ENCODE data around the gene HYDIN.
"Not testable (repeated sequence)": the region's sequence is repeated elsewhere in the genome, so short reads cannot be mapped to it uniquely, and the experiment has no call there.

The HYDIN gene

GRCh38 chr16:71083573-71083972, 146.9 kb downstream of the HYDIN start:
- not testable (repeated sequence) for DNase-seq

- not testable (repeated sequence) for DNase-seq
Measured at GRCh38 chr16:71080777-71081176, 149.7 kb downstream of the HYDIN start.

GRCh38 chr16:71080262-71080661, 150.3 kb downstream of the HYDIN start:
- not testable (repeated sequence) for DNase-seq

- DNase-seq = not testable (repeated sequence)
Measured at GRCh38 chr16:71070651-71071050, 159.9 kb downstream of the HYDIN start.

DNA sequence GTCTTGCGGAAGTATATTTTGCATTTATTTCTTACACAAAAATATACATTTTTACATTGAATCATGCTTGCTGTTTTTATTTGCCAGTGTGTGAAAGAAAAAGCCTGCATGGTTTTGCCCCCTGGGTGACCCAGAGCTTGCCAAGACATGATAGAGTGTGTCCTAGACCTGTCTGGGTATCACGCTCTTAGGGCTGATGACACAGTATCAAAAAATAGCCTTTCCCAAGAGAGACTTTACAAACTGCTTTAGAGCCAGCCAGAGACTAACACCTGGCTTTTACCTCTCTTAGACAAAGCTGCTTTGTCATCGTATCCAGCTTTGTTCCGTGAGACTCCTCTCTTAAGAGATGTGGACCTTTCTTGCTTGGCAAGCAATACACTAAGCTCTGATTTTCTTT, 160.7 kb downstream of the HYDIN start:
- not testable (repeated sequence) for DNase-seq

GRCh38 chr16:71053897-71054609, 176.5 kb downstream of the HYDIN start:
- not testable (repeated sequence) for DNase-seq

DNA sequence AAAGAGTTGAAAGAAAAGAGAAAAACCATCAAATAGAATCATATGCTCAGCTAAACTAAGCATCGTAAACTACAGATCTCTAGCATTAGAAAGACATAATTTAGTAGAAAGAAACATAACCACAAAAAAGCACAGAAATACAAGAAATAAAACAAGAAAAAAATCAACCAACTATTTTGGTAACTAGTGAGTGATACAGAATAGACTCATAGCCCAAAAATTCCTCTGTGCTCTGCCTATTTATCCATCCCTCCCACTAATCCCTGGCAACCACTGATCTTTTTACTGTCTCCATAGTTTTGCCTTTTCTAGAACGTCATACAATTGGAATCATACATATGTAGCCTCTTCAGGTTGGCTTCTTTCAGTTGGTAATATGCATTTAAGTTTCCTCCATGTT, 180.2 kb downstream of the HYDIN start:
- not testable (repeated sequence) for DNase-seq

GRCh38 chr16:71039368-71040111, 191.0 kb downstream of the HYDIN start:
- not testable (repeated sequence) for DNase-seq

DNA sequence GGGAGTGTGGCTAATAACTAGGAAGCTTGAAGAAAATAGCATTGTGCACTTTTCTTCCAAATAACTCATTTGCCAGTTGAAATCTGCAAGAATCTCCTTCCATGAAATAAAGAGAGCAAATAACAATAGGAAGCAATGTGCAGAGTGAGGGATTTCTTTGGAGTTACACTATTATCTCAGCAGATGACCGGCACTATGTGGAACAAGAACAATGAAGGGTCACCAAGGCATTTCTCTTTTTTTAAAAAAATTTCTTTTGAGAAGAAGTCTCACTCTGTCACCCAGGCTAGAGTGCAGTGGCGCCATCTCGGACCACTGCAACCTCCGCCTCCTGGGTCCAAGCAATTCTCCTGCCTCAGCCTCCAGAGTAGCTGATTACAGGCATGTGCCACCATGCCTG, 192.1 kb downstream of the HYDIN start:
- DNase-seq = not testable (repeated sequence)

- not testable (repeated sequence) for DNase-seq
Measured at GRCh38 chr16:71037987-71038386, 192.5 kb downstream of the HYDIN start.

GRCh38 chr16:71028032-71028727, 202.3 kb downstream of the HYDIN start:
- DNase-seq = not testable (repeated sequence)

DNA sequence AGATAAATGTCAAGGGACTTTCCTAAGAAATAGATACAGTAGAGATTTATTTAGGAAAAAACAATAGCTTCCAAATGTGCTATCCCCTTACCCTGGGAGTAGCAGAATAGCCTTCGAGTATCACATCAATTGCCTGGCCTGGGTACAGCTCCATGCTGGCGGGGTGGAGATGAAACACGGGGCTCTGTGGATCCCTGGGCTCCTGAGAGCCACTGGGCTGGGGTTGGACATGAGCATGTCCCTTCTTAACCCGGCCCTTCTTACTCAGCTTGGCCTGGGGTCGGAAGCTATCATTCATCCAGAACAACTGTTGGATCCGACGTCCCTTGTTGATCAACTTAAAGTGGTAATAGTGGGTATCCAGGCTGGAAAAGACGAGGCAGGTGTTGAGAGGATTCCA, 203.0 kb downstream of the HYDIN start:
- not testable (repeated sequence) for DNase-seq

GRCh38 chr16:71023851-71024439, 206.6 kb downstream of the HYDIN start:
- not testable (repeated sequence) for DNase-seq

DNA sequence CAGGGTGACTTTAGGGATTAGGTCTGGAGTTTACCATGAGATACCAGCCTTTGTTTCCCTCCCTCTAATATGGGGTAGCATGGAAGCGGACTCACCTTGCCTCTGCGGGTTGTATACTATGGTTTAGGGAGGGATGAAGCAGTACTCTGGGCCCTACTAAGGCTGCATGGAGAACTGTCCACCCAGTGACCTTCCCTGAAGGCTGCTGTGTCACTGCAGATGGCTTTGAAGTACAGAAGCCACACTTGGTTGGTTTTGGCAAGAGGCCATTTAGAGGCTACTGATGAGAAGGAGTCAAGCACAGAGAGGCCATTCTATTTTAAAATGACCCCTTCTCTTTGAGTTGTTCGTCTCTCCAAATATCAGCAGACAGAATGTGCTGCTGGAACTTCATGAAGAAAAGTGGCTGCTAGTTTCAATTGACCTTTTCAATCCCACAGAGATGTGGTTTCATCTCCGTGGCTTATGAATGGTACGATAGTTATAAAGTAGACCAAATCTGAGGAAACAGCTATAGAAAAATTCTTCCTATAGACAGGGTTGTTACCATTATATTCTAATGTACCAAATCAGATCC, 208.5 kb downstream of the HYDIN start:
- DNase-seq = not testable (repeated sequence)

GRCh38 chr16:71019067-71019682, 211.3 kb downstream of the HYDIN start:
- not testable (repeated sequence) for DNase-seq

GRCh38 chr16:71015419-71015818, 215.1 kb downstream of the HYDIN start:
- not testable (repeated sequence) for DNase-seq

DNA sequence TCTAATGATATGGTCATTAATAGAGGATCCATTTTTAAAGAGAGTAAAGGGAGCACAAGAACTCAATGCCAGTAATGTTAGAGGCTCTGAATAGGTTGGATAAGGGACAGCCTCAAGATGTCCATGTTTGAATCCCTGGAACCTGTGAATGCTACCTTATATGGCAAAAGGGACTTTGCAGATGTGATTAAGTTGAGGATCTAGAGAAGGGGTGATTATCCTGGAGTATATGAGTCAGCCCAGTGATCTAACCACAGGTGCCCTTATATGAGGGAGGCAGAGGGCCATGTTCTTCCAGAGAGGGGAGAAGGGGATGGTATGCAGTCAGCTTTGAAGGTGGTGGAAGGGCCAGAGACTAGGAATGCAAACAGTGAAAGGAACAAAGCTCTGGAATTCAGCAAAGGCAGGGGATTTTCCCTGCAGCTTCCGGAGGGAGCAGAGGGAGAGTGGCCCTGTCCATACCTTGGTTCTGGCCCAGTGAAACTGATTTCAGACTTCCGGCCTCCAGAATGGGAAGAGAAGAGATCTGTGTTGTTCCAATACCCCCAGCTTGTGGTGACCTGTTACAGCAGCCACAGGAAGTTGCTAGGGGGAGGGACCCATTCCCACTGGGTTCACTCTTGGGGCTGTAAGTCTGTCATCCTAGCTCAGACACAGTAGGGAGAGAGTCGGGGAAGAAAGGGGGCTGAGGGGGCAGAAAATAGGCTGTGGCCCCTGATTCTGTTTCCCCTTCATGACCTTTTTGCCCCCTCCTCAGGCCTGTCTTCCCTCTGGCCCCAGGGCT, 220.9 kb downstream of the HYDIN start:
- not testable (repeated sequence) for DNase-seq

DNA sequence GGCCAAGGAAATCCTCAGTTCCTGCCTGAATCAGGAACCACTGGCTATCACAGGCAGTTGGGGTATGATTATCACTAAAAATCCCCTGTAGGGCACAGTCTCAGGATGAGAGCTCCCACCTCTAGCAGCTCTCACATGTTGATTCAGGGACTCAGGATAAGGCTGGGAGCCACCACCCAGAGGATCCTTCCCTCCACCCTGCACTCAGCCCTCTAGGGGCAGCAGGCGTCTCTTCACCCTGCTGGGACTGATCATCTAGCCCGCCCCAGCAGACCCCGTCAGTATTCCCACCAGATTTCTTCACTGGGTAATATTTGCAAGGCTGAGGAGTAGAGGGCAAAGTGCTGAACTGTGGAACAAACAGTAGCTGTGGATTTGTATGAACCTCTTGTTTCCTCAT, 224.0 kb downstream of the HYDIN start:
- DNase-seq = not testable (repeated sequence)

GRCh38 chr16:70999735-71000134, 230.8 kb downstream of the HYDIN start:
- DNase-seq = not testable (repeated sequence)

GRCh38 chr16:70995799-70996198, 234.7 kb downstream of the HYDIN start:
- not testable (repeated sequence) for DNase-seq

GRCh38 chr16:70992511-70992910, 238.0 kb downstream of the HYDIN start:
- DNase-seq = not testable (repeated sequence)
